Neural crest cell (in vitro differentiated cells): Measurements from ENCODE around the gene DNMBP. TPM values are rescaled to one million over a fixed set of nuclear protein-coding genes. Genes with fewer than 3 reads are reported as not detected.
"Not testable (repeated sequence)": the region's sequence is repeated elsewhere in the genome, so short reads cannot be mapped to it uniquely, and the experiment has no call there.

ENCODE experiments used
- DNase-seq: peaks from one replicate; pipeline ENCODE4 v3.0.0; 2021; ENCODE audit warnings: low read depth, mixed read lengths, low spot score
- H3K27ac Mint-ChIP-seq: one replicate; pipeline ENCODE4 v1.8.0; 2021; ENCODE audit warnings: mild to moderate bottlenecking, mixed read lengths; ENCODE audit not compliant: unreplicated experiment
- H3K27me3 Mint-ChIP-seq: 2 replicates; pipeline ENCODE4 v1.8.0; 2021; ENCODE audit warnings: low read depth, mild to moderate bottlenecking, mixed read lengths
- H3K36me3 Mint-ChIP-seq: 2 replicates; pipeline ENCODE4 v1.8.0; 2021; ENCODE audit warnings: low read depth, mild to moderate bottlenecking, mixed read lengths
- H3K4me1 Mint-ChIP-seq: 2 replicates; pipeline ENCODE4 v1.8.0; 2021; ENCODE audit warnings: mixed read lengths
- H3K4me3 Mint-ChIP-seq: one replicate; pipeline ENCODE4 v1.8.0; 2021; ENCODE audit warnings: mild to moderate bottlenecking, mixed read lengths
- H3K9me3 Mint-ChIP-seq: 2 replicates; pipeline ENCODE4 v1.8.0; 2021; ENCODE audit warnings: mixed read lengths
- total RNA-seq: library from RNA; stranded (reverse); gene quantifications from 2 replicates; pipeline ENCODE4 v1.2.1, GENCODE V29; 2021
- TF ChIP-seq, protein P1 (sequence below): fragments of 200-600 bp; sonication (generic); conservative IDR thresholded peaks from 2 replicates; pipeline ENCODE4 v1.5.0; 2021; ENCODE audit warnings: antibody characterized with exemption, mild to moderate bottlenecking

DNMBP gene
- total RNA-seq, 1 donor from 2014 or later = 17.8 TPM

DNA sequence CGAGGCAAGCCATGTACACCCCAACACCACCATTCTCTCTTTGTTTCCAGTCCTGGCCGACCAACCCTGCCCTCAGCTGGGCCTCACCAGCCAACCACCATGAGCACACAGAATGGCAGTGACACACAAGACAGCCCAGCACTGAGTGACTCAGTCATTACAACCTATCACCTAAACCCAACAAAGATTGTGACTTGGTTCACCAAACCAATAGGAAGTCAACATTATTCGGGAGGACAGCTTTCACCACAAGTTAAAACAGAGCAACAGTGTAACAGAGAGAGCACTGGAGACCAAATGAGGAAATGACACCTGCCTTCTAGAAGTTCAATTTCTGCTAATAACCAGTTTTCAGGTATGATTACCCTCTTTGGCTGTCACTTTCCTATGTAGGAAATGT, 72.1 kb downstream of the DNMBP start:
- TF ChIP-seq, protein P1, sequence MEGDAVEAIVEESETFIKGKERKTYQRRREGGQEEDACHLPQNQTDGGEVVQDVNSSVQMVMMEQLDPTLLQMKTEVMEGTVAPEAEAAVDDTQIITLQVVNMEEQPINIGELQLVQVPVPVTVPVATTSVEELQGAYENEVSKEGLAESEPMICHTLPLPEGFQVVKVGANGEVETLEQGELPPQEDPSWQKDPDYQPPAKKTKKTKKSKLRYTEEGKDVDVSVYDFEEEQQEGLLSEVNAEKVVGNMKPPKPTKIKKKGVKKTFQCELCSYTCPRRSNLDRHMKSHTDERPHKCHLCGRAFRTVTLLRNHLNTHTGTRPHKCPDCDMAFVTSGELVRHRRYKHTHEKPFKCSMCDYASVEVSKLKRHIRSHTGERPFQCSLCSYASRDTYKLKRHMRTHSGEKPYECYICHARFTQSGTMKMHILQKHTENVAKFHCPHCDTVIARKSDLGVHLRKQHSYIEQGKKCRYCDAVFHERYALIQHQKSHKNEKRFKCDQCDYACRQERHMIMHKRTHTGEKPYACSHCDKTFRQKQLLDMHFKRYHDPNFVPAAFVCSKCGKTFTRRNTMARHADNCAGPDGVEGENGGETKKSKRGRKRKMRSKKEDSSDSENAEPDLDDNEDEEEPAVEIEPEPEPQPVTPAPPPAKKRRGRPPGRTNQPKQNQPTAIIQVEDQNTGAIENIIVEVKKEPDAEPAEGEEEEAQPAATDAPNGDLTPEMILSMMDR = no peak
- Mint-ChIP-seq H3K4me1 (peaks cover 10% of the 10 kb centered on the region), H3K4me3 (no peak overlapping the region), H3K27me3 (no peaks in the 10 kb centered on the region), H3K9me3 (peaks cover 9% of the 10 kb centered on the region), H3K27ac (peak overlapping the region; percentile 36), H3K36me3 (peaks cover 24% of the 10 kb centered on the region)
- DNase-seq = no peak

DNA sequence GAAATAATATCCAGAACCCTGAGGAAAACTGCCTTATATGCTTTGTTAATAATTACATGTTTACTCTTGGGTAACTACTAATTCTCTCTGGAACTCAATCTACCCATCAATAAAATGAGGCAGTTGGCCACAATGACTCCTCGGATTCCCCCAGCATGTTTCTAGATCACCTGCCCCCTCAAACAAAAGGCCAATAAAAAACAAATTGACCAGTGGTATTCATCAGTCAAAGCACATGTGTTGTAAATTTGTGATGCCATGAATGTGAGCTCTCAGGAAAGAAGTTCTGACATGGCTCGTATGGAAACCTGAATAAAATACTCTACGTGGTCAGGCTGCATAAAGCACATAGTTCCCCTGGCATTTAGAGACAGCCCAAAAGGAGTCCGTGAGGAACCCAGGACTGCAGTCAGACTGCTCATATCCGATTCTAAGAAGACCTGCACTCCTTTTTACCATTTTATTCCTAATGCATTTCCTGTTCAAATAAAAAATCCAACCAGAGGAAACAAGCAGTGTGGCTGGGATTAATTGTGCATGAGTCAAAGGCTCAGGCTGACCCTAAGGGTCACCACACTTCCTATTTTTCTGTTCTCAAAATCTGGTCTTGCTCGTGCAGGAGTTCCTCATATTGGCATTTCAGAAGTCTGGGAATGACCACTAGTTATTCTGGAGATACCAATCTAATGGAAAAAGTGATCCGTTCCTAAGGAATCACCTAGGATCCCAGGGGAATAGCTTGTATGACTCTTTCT, 77.4 kb downstream of the DNMBP start:
- H3K27ac Mint-ChIP-seq, H3K4me3 Mint-ChIP-seq: not testable (repeated sequence)

DNA sequence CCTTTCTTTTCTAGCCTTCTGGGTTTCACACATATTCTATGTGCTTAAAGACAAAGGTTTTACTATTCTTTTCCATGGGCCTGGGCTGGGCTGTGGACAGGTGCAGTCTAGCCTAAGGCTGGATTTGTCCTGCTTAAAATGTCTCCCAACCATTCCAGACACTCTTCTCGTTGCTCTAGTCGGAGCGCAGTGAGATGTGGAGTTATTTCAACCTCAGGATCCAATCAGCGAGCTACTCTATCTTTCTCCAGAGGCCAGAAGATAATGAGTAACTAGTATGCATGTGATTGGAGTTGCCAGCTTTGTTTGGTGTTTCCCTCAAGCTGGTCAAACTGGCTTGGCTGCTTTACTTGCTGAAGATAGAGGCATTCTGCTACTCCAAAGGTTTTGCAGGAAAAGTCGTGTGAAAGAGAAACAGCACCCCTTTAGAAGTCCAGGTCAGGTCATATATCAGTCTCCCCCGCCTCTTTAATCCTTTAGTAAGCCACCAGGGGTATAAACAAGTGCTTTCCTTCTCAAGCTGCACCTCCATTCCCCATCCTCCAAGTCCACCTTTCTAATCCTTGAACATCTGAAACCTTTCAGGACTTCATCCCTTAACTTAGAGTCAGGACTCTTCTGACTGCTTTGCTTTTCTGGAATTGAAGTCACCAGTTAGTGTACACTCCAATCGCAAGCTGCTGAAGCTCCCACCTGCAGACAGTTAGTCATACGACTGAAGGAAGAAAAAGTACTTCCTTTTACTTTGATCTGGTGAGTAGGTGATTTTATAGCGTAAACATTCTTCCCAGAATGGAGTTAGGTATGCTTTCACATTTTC, 78.8 kb downstream of the DNMBP start:
- TF ChIP-seq, protein P1 = no peak
- Mint-ChIP-seq H3K4me1 (peaks cover 34% of the 10 kb centered on the region), H3K27ac (no peak overlapping the region), H3K27me3 (no peaks in the 10 kb centered on the region), H3K36me3 (peaks cover 2% of the 10 kb centered on the region), H3K9me3 (no peaks in the 10 kb centered on the region), H3K4me3 (no peak overlapping the region)
- no peak for DNase-seq

More for the DNA sequence above, 77.4 kb downstream of the DNMBP start:
- peaks cover 33% of the 10 kb centered on the region for H3K4me1 Mint-ChIP-seq
- DNase-seq, H3K9me3 Mint-ChIP-seq, H3K27me3 Mint-ChIP-seq, H3K36me3 Mint-ChIP-seq: not testable (repeated sequence)

DNA sequence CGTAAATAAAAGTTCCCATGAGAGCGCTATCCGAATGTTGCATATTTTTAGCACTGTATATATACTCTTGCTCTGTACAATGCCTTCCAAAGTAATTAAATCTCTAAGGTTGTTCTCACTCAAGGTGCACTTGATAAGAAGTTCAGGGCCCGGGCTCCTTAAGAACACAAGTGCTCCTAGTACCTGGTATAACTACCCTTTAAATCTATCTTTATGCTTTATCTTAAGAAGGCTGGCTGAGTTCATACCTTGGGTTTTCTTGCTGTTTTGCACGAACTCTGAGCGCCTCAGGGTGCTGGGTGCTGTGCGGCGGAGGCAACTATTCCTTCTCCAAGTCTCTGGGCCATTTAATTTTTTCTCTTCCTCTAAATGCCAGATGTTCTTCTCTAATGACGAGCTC, 80.4 kb downstream of the DNMBP start:
- H3K9me3 Mint-ChIP-seq = no peaks in the 10 kb centered on the region
- peaks cover 2% of the 10 kb centered on the region for H3K36me3 Mint-ChIP-seq
- no peak overlapping the region for H3K27ac Mint-ChIP-seq
- peaks cover 41% of the 10 kb centered on the region for H3K4me1 Mint-ChIP-seq
- no peak overlapping the region for H3K4me3 Mint-ChIP-seq
- no peak for DNase-seq
- TF ChIP-seq, protein P1 = no peak
- no peaks in the 10 kb centered on the region for H3K27me3 Mint-ChIP-seq

DNA sequence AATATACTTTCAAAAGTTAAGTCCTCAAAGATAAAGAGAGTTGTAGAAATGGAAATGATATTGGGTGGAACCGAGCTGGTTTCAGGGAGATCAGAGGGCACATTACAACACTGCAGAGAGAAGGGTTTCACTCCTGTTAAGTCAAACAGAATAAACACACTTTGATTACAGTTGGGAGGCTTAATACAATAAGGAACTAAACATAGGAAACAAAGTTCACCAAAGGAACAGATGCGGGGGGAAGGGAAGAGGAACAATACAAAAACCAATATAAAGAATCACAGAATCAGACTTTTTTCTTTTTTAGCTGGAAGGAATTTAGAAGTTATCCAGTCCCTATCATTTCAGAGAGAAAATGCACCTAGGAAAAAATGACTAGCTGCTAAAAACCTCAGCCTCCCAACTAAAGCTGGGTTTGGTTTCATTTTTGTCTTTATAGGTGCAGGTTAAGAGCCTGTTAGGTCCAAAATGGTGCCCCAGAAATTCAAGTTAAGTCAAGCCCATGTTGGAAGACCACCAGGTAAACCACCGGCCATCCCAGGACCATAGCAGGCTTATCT, 81.9 kb downstream of the DNMBP start:
- Mint-ChIP-seq H3K4me1 (peaks cover 37% of the 10 kb centered on the region), H3K27me3 (no peaks in the 10 kb centered on the region), H3K4me3 (no peak overlapping the region), H3K36me3 (peaks cover 2% of the 10 kb centered on the region), H3K9me3 (no peaks in the 10 kb centered on the region), H3K27ac (no peak overlapping the region)
- TF ChIP-seq, protein P1 = no peak
- DNase-seq = no peak
